ENCODE data around the gene CCDC7. TPM values are rescaled to one million over a fixed set of nuclear protein-coding genes. Genes with fewer than 3 reads are reported as not detected.
"Not testable (repeated sequence)": the region's sequence is repeated elsewhere in the genome, so short reads cannot be mapped to it uniquely, and the experiment has no call there.

Gene CCDC7
- total RNA-seq, 1 donor from 2014 or later: 12.6 TPM

DNA sequence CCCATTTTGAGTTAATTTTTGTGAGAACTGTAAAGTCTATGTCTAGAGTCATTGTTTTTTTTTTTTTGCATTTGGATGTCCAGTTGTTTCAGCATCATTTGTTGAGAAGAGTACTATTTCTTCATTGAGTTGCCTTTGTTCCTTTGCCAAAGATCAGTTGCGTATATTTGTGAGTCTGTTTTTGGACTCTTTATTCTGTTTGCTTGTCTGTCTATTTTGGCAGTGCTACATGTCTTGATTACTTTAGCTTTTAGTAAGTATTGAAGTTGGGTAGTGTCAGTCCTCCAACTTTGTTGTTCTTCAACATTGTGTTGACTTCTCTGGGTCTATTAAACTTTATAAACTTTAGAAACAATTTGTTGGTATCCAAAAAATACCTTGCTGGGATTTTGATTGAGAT is 31.6 kb downstream of the CCDC7 start:
- H3K9me3 Mint-ChIP-seq (ENCODE audit: unreplicated experiment): peaks cover 13% of the 10 kb centered on the region
- H3K4me3 Mint-ChIP-seq (ENCODE audit: unreplicated experiment): no peak overlapping the region
- TF ChIP-seq, protein P1, sequence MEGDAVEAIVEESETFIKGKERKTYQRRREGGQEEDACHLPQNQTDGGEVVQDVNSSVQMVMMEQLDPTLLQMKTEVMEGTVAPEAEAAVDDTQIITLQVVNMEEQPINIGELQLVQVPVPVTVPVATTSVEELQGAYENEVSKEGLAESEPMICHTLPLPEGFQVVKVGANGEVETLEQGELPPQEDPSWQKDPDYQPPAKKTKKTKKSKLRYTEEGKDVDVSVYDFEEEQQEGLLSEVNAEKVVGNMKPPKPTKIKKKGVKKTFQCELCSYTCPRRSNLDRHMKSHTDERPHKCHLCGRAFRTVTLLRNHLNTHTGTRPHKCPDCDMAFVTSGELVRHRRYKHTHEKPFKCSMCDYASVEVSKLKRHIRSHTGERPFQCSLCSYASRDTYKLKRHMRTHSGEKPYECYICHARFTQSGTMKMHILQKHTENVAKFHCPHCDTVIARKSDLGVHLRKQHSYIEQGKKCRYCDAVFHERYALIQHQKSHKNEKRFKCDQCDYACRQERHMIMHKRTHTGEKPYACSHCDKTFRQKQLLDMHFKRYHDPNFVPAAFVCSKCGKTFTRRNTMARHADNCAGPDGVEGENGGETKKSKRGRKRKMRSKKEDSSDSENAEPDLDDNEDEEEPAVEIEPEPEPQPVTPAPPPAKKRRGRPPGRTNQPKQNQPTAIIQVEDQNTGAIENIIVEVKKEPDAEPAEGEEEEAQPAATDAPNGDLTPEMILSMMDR (IDR thresholded peaks at IDR 0.05): no peak
- H3K36me3 Mint-ChIP-seq (ENCODE audit: unreplicated experiment): peaks cover 61% of the 10 kb centered on the region
- DNase-seq (ENCODE audit: extremely low spot score, unreplicated experiment): no peak
- H3K27me3 Mint-ChIP-seq (ENCODE audit: unreplicated experiment): no peaks in the 10 kb centered on the region
- no peak overlapping the region for H3K27ac Mint-ChIP-seq (ENCODE audit: unreplicated experiment)
- no peaks in the 10 kb centered on the region for H3K4me1 Mint-ChIP-seq (ENCODE audit: unreplicated experiment)

DNA sequence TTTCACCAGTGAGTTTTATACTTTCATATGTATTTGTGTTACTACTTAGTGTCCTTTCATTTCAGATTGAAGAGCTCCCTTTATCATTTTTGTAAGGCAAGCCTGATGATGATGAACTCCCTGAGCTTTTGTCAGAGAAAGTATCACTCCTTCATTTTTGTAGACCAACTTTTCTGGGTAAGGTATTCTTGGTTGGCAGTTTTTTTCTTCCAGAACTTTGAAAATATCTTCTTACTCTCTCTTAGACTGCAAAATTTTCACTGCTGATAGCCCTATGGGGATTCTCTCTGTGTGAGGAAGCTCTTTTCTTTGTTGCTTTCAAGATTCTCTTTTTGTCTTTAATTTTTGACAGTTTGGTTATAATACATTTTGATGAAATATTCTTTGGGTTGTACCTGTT is 35.7 kb downstream of the CCDC7 start:
- no peak for DNase-seq (ENCODE audit: extremely low spot score, unreplicated experiment)
- Mint-ChIP-seq H3K36me3 (ENCODE audit: unreplicated experiment) (peaks cover 71% of the 10 kb centered on the region), H3K27me3 (ENCODE audit: unreplicated experiment) (no peaks in the 10 kb centered on the region), H3K27ac (ENCODE audit: unreplicated experiment) (no peak overlapping the region), H3K4me3 (ENCODE audit: unreplicated experiment) (no peak overlapping the region), H3K4me1 (ENCODE audit: unreplicated experiment) (no peaks in the 10 kb centered on the region), H3K9me3 (ENCODE audit: unreplicated experiment) (peaks cover 17% of the 10 kb centered on the region)
- TF ChIP-seq, protein P1 (IDR thresholded peaks at IDR 0.05): no peak

DNA sequence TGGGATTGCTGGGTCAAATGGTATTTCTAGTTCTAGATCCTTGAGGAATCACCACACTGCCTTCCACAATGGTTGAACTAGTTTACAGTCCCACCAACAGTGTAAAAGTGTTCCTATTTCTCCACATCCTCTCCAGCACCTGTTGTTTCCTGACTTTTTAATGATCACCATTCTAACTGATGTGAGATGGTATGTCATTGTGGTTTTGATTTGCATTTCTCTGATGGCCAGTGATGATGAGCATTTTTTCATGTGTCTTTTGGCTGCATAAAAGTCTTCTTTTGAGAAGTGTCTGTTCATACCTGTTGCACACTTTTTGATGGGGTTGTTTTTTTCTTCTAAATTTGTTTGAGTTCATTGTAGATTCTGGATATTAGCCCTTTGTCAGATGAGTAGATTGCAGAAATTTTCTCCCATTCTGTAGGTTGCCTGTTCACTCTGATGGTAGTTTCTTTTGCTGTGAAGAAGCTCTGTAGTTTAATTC is 37.1 kb downstream of the CCDC7 start:
- not testable (repeated sequence) for H3K27me3 Mint-ChIP-seq (ENCODE audit: unreplicated experiment); H3K4me1 Mint-ChIP-seq (ENCODE audit: unreplicated experiment); DNase-seq (ENCODE audit: extremely low spot score, unreplicated experiment); H3K27ac Mint-ChIP-seq (ENCODE audit: unreplicated experiment); H3K4me3 Mint-ChIP-seq (ENCODE audit: unreplicated experiment)
- H3K36me3 Mint-ChIP-seq (ENCODE audit: unreplicated experiment): peaks cover 71% of the 10 kb centered on the region
- H3K9me3 Mint-ChIP-seq (ENCODE audit: unreplicated experiment): peaks cover 20% of the 10 kb centered on the region

DNA sequence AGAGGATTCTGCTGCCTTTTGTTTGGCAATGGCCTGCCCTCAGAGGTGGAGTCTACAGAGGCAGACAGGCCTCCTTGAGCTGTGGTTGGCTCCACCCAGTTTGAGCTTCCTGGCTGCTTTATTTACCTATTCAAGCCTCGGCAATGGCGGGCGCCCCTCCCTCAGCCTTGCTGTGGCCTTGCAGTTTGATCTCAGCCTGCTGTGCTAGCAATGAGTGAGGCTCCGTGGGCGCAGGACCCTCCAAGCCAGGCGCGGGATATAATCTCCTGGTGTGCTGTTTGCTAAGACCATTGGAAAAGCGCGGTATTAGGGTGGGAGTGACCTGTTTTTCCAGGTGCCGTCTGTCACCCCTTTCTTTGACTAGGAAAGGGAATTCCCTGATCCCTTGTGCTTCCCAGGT is 42.1 kb downstream of the CCDC7 start:
- Mint-ChIP-seq H3K36me3 (ENCODE audit: unreplicated experiment) (peaks cover 63% of the 10 kb centered on the region), H3K9me3 (ENCODE audit: unreplicated experiment) (peaks cover 18% of the 10 kb centered on the region)
- H3K27me3 Mint-ChIP-seq (ENCODE audit: unreplicated experiment); H3K4me1 Mint-ChIP-seq (ENCODE audit: unreplicated experiment); H3K27ac Mint-ChIP-seq (ENCODE audit: unreplicated experiment); H3K4me3 Mint-ChIP-seq (ENCODE audit: unreplicated experiment); DNase-seq (ENCODE audit: extremely low spot score, unreplicated experiment): not testable (repeated sequence)

DNA sequence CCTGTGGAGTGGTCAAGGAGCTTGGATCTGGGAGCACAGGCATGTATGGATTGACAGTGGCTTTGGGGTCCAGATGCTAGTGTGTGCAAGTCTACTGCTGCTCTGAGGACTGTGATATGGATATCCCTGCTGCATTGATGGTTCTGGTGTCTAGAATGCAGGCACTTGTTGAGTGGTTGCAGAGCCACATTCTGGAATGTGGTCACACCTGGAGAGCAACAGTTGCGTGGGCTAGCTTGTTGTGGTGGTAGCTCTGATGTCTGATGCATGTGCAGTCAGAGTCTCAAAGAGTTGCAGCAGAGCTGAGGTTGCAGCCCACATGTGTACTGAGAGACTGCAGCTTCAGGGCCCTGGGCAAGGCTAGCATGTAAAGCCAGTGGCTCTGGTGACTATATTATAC is 43.2 kb downstream of the CCDC7 start:
- H3K27ac Mint-ChIP-seq (ENCODE audit: unreplicated experiment): no peak overlapping the region
- no peak overlapping the region for H3K4me3 Mint-ChIP-seq (ENCODE audit: unreplicated experiment)
- peaks cover 57% of the 10 kb centered on the region for H3K36me3 Mint-ChIP-seq (ENCODE audit: unreplicated experiment)
- H3K9me3 Mint-ChIP-seq (ENCODE audit: unreplicated experiment): peaks cover 18% of the 10 kb centered on the region
- no peaks in the 10 kb centered on the region for H3K27me3 Mint-ChIP-seq (ENCODE audit: unreplicated experiment)
- peaks cover 1% of the 10 kb centered on the region for H3K4me1 Mint-ChIP-seq (ENCODE audit: unreplicated experiment)
- TF ChIP-seq, protein P1 (IDR thresholded peaks at IDR 0.05): no peak
- DNase-seq (ENCODE audit: extremely low spot score, unreplicated experiment): no peak

DNA sequence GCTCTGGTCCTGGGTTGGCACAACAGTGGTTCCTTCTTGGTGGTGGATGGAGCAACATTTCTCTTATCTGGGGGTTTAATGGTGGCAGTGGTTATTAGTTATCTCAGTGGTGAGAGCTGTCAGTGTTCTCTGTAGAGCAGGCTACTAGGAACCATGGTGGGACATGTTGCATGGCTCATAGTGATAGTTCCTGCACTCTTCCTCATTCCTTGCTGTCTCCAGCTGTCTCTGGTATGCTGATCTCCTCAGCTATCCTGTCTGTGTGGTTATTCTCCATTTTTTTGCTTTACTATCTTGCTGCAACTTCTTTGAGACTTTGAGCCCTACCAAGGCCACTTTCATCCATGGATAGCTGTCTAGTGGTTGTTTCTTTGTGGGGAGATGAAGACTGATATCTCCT is 44.0 kb downstream of the CCDC7 start:
- H3K4me1 Mint-ChIP-seq (ENCODE audit: unreplicated experiment): peaks cover 1% of the 10 kb centered on the region
- TF ChIP-seq, protein P1 (IDR thresholded peaks at IDR 0.05): no peak
- DNase-seq (ENCODE audit: extremely low spot score, unreplicated experiment): no peak
- no peak overlapping the region for H3K4me3 Mint-ChIP-seq (ENCODE audit: unreplicated experiment)
- H3K36me3 Mint-ChIP-seq (ENCODE audit: unreplicated experiment): peaks cover 54% of the 10 kb centered on the region
- no peaks in the 10 kb centered on the region for H3K27me3 Mint-ChIP-seq (ENCODE audit: unreplicated experiment)
- peaks cover 18% of the 10 kb centered on the region for H3K9me3 Mint-ChIP-seq (ENCODE audit: unreplicated experiment)
- no peak overlapping the region for H3K27ac Mint-ChIP-seq (ENCODE audit: unreplicated experiment)

DNA sequence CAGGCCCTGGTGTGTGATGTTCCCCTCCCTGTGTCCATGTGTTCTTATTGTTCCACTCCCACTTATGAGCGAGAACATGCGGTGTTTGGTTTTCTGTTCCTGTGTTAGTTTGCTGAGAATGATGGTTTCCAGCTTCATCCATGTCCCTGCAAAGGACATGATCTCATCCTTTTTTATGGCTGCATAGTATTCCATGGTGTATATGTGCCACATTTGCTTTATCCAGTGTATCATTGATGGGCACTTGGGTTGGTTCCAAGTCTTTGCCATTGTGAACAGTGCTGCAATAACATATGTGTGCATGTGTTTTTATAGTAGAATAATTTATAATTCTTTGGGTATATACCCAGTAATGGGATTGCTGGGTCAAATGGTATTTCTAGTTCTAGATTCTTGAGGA is 48.6 kb downstream of the CCDC7 start:
- H3K4me3 Mint-ChIP-seq (ENCODE audit: unreplicated experiment); DNase-seq (ENCODE audit: extremely low spot score, unreplicated experiment); H3K27ac Mint-ChIP-seq (ENCODE audit: unreplicated experiment); H3K4me1 Mint-ChIP-seq (ENCODE audit: unreplicated experiment); H3K27me3 Mint-ChIP-seq (ENCODE audit: unreplicated experiment): not testable (repeated sequence)
- Mint-ChIP-seq H3K9me3 (ENCODE audit: unreplicated experiment) (peaks cover 23% of the 10 kb centered on the region), H3K36me3 (ENCODE audit: unreplicated experiment) (peaks cover 34% of the 10 kb centered on the region)

DNA sequence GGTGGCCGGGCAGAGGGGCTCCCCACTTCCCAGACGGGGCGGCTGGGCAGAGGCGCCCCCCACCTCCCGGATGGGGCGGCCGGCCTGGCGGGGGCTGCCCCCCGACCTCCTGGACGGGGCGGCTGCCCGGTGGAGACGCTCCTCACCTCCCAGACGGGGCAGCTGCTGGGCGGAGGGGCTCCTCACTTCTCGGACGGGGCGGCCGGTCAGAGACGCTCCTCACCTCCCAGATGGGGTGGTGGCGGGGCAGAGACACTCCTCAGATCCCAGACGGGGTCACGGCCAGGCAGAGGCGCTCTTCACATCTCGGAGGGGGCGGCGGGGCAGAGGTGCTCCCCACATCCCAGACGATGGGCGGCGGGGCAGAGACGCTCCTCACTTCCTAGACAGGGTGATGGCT is 54.2 kb downstream of the CCDC7 start:
- H3K4me3 Mint-ChIP-seq (ENCODE audit: unreplicated experiment); H3K4me1 Mint-ChIP-seq (ENCODE audit: unreplicated experiment); H3K27me3 Mint-ChIP-seq (ENCODE audit: unreplicated experiment); DNase-seq (ENCODE audit: extremely low spot score, unreplicated experiment); H3K27ac Mint-ChIP-seq (ENCODE audit: unreplicated experiment): not testable (repeated sequence)
- H3K36me3 Mint-ChIP-seq (ENCODE audit: unreplicated experiment): peaks cover 44% of the 10 kb centered on the region
- H3K9me3 Mint-ChIP-seq (ENCODE audit: unreplicated experiment): peaks cover 41% of the 10 kb centered on the region
